HG03520 (cell line): Measurements from ENCODE around the gene TJP1.
"Not testable (repeated sequence)": the region's sequence is repeated elsewhere in the genome, so short reads cannot be mapped to it uniquely, and the experiment has no call there.

ENCODE experiments used
- ATAC-seq: cut with Tn5 transposase; IDR thresholded peaks from one replicate; pipeline ENCODE4 v1.9.1; 2021; ENCODE audit warnings: mild to moderate bottlenecking, moderate library complexity; ENCODE audit not compliant: unreplicated experiment

The TJP1 gene

GRCh38 chr15:29800491-29801366 lies 21.5 kb downstream of the TJP1 start:
- no peak for ATAC-seq

DNA sequence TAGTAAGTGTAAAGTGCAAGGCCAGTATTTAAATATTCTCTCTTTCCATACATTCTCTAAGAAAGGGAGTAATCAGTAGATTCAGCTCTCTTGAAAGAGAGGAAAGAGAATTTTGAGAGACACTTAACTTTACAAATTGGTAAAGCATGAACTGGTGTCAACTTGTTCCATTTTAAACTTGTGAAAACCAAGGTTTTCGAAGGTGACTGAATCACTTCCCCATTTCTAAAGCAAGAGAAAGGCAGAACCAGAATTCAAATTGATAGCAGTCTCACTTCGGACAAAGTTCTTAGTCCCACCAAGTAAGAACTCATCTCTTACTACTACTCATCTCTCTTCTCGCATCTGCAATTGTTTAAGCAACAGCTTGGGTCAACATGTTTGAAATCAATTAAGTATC lies 22.4 kb downstream of the TJP1 start:
- ATAC-seq, result no peak

GRCh38 chr15:29795610-29796009 lies 26.7 kb downstream of the TJP1 start:
- ATAC-seq, result no peak

GRCh38 chr15:29792426-29793159 lies 29.7 kb downstream of the TJP1 start:
- no peak for ATAC-seq

DNA sequence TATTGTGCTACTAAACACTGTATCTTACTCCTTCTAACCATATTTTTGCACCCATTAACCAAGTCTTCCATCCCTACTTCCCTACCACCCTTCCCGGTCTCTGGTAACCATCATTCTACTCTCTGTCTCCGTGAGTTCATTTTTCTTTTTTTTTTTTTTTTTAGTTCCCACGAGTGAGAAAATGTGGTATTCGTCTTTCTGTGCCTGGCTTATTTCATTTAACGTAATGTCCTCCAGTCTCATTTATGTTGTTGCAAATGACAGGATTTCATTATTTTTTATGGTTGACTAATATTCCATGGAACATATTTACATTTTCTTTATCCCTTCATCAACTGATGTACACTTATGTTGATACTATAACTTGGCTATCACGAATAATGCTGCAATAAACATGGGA lies 31.7 kb downstream of the TJP1 start:
- no peak for ATAC-seq

DNA sequence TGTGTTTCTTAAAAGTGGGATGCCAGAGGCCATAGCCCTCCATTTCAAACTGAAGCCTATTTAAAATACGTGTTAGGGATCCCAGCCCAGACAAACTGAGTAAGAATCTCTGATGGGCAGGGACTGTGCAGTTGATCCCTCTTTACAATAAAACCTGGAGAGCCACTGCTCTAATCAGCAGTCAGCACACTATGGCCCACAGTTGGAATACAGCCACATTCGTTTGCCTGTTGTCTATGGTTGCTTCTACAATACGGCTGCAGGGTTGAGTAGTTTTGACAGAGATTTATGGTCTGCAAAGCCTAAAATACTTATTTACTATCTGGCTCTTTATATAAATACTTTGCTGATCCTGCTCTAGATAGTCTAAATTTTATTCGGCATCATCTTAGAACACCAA lies 32.4 kb downstream of the TJP1 start:
- no peak for ATAC-seq

DNA sequence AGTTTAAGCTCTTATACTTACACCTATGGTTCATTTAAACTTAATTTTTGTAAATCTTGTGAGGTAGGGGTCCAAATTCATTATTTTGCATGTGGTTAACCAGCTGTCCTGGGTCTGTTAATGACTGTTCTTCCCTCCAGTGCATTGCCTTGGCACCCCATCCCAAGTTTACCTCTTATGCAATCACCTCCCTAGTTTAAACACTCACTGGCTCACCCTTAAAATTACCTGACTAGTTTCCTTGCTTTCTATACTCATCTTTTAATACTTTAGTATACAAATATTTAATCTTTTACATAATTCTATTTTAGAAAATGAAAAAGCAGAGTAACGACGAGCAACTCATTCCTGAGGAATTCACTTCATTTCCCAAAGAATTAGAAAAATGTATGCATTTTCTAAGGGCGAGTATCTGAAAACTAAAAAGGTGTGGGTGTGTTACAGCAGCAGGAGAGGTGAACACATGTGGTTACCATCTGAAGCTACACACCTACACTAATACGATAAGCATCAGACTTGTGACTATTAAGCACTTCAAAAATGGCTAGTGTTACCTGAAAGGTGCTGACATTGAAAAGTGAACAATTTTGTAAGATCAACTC lies 33.7 kb downstream of the TJP1 start:
- ATAC-seq, result no peak

- ATAC-seq, result no peak
Observed at GRCh38 chr15:29787767-29788166, 34.5 kb downstream of the TJP1 start.

- ATAC-seq, result no peak
Observed at GRCh38 chr15:29785642-29786041, 36.6 kb downstream of the TJP1 start.

DNA sequence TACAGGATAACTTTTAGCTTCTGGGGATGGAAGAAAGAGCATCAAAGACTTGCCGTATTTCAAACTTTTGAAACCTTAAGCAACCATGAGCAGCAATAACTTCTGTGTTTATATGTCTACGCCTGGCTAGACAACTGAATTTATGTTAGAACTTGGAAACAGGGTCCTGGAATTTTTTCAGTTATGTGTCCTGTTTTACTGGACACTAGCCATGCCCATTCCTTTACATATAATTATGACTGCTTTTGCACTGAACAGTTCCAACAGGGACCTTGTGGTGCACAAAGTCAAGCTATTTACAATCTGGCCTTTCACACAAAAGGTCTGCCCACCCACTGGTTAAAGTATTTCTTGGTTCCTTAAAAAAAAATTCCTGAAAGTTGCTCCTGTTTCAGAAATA lies 37.1 kb downstream of the TJP1 start:
- no peak for ATAC-seq

- ATAC-seq, result no peak
Observed at GRCh38 chr15:29784413-29784812, 37.9 kb downstream of the TJP1 start.

- ATAC-seq, result not testable (repeated sequence)
Observed at GRCh38 chr15:29782816-29783215, 39.5 kb downstream of the TJP1 start.

GRCh38 chr15:29778382-29778781 lies 43.9 kb downstream of the TJP1 start:
- no peak for ATAC-seq

GRCh38 chr15:29776859-29777258 lies 45.4 kb downstream of the TJP1 start:
- no peak for ATAC-seq

GRCh38 chr15:29774900-29775299 lies 47.4 kb downstream of the TJP1 start:
- ATAC-seq, result no peak

DNA sequence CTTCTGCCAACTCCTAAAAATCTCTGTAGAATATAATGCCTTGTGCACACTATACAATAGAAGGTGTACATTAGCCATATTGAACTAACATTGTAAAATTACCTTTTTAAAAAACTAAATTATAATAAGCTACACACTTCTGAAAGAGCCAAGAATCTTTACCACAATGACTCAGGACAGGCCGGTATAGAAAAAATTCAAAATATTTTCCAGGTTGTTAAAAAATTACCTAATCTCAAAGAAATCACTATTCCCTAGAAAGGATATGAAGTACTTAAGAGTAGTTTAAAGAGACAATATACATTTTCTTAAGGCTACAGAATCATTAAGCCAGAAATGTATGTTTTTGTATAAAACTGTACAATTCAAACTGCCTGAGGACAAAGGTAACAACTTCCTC lies 48.5 kb downstream of the TJP1 start:
- no peak for ATAC-seq

GRCh38 chr15:29773000-29773399 lies 49.3 kb downstream of the TJP1 start:
- ATAC-seq, result no peak

- ATAC-seq, result no peak
Observed at GRCh38 chr15:29770796-29771195, 51.5 kb downstream of the TJP1 start.

DNA sequence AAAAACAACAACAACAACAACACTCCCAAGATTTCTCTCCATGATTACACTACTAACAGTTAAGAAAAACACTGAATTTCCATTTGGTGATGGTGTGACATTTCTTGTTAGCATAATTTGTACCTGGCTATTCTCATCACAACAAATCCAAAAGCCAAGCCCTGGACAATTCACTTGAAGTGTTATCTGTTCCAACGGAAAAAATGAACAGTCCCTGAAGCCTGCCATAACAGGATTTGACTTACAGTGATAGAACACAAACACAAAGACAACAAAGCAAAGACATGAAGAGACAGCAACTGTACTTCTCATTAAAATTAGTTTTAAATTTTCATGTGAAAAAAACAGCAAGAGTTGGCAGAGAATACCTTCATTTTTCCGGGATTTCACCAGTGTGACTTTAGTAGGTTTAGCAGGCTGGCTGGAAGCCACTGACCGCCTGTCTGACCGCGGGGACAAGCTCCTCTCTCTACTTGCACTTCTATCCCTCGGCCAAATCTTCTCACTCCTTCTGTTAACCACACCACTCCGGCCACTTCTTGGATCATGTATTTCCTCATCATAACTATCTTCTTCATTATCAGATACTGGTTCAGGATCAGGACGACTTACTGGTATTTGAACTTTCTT lies 56.3 kb downstream of the TJP1 start:
- no peak for ATAC-seq

DNA sequence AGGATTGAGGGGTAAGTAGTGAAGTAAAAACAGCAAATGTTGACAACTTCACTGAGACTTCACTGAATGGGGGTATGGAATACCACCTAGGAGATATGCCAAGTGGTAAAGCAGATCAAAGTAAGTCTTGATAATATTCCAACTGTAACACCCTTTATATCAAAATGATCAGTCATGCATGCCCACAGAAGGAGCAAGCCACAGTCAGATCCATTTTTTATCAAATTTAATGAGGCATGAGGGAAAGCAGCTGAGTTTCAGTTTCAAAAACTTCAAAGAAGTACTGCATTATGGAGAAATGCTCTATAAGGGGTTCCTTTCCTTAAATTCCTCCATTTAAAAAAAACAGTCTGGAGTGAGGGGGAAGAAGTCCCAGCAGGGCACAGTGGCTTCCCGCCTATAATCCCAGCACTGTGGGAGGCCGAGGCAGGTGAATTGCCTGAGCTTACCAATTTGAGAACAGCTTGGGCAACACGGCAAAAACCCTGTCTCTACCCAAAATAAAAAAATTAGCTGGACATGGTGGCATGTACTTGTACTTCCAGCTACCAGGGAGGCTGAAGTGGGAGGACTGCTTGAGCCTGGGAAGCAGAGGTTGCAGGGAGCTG lies 56.9 kb downstream of the TJP1 start:
- no peak for ATAC-seq

DNA sequence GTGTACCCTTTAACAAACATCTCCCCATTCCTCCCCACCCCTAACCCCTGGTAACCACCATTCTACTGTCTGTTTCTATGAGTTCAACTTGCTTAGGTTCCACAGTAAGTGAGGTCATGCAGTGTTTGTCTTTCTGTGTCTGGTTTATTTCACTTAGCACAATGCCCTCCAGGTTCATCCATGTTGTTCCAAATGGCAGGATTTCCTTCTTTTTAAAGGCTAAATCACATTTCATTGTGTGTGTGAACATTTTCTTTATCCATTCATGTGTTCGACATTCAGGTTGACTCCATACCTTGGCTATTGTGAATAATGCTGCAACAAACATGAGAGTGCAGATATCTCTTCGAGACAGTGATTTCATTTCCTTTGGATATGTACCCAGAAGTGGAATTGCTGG lies 62.7 kb downstream of the TJP1 start:
- no peak for ATAC-seq
